ENCODE results near the gene KASH5.

The KASH5 gene

GRCh38 chr19:49355909-49356353 is 32.1 kb upstream of the KASH5 start:
- no peak for DNase-seq (ENCODE audit: low read depth, low spot score)
- H3K36me3 ChIP-seq (ENCODE audit: insufficient read depth, insufficient read length, low read length): peaks cover 76% of the 10 kb centered on the region
- no peak overlapping the region for H3K9ac ChIP-seq (ENCODE audit: insufficient read length, low read depth)
- H3K4me3 ChIP-seq (ENCODE audit: insufficient read length, low read depth): no peak overlapping the region
- TF ChIP-seq YY1 (IDR thresholded peaks at IDR 0.05; ENCODE audit: insufficient read depth, insufficient read length) (no peak), ZNF274 (IDR thresholded peaks at IDR 0.05; ENCODE audit: low read depth, low read length) (no peak), SUZ12 (IDR thresholded peaks at IDR 0.05; ENCODE audit: extremely low read depth, insufficient read depth, insufficient read length) (no peak)
- H3K4me1 ChIP-seq (ENCODE audit: insufficient read depth, insufficient read length): no peaks in the 10 kb centered on the region
- no peaks in the 10 kb centered on the region for H3K9me3 ChIP-seq (ENCODE audit: insufficient read depth, low read length)
- H3K27me3 ChIP-seq (ENCODE audit: insufficient read depth, insufficient read length): no peaks in the 10 kb centered on the region

- Histone ChIP-seq H3K9me3 (ENCODE audit: insufficient read depth, low read length) (no peaks in the 10 kb centered on the region), H3K27me3 (ENCODE audit: insufficient read depth, insufficient read length) (no peaks in the 10 kb centered on the region), H3K4me3 (ENCODE audit: insufficient read length, low read depth) (no peak overlapping the region), H3K9ac (ENCODE audit: insufficient read length, low read depth) (no peak overlapping the region), H3K36me3 (ENCODE audit: insufficient read depth, insufficient read length, low read length) (peaks cover 72% of the 10 kb centered on the region), H3K4me1 (ENCODE audit: insufficient read depth, insufficient read length) (no peaks in the 10 kb centered on the region)
- no peak for DNase-seq (ENCODE audit: low read depth, low spot score)
- TF ChIP-seq ZNF274 (IDR thresholded peaks at IDR 0.05; ENCODE audit: low read depth, low read length): no peak
Measured at GRCh38 chr19:49356382-49356781, 31.7 kb upstream of the KASH5 start.

GRCh38 chr19:49357186-49357585 is 30.9 kb upstream of the KASH5 start:
- Histone ChIP-seq H3K9ac (ENCODE audit: insufficient read length, low read depth) (peak overlapping the region; percentile 21), H3K36me3 (ENCODE audit: insufficient read depth, insufficient read length, low read length) (peaks cover 68% of the 10 kb centered on the region), H3K4me1 (ENCODE audit: insufficient read depth, insufficient read length) (no peaks in the 10 kb centered on the region), H3K4me3 (ENCODE audit: insufficient read length, low read depth) (no peak overlapping the region), H3K9me3 (ENCODE audit: insufficient read depth, low read length) (no peaks in the 10 kb centered on the region), H3K27me3 (ENCODE audit: insufficient read depth, insufficient read length) (no peaks in the 10 kb centered on the region)
- DNase-seq (ENCODE audit: low read depth, low spot score): no peak
- TF ChIP-seq YY1 (IDR thresholded peaks at IDR 0.05; ENCODE audit: insufficient read depth, insufficient read length): no peak
- no peak for TF ChIP-seq SUZ12 (IDR thresholded peaks at IDR 0.05; ENCODE audit: extremely low read depth, insufficient read depth, insufficient read length)
- TF ChIP-seq ZNF274 (IDR thresholded peaks at IDR 0.05; ENCODE audit: low read depth, low read length): no peak

GRCh38 chr19:49359851-49360820 is 27.9 kb upstream of the KASH5 start:
- Histone ChIP-seq H3K9ac (ENCODE audit: insufficient read length, low read depth) (peak overlapping the region; percentile 24), H3K36me3 (ENCODE audit: insufficient read depth, insufficient read length, low read length) (peaks cover 42% of the 10 kb centered on the region), H3K4me1 (ENCODE audit: insufficient read depth, insufficient read length) (peaks cover 4% of the 10 kb centered on the region), H3K9me3 (ENCODE audit: insufficient read depth, low read length) (no peaks in the 10 kb centered on the region), H3K27me3 (ENCODE audit: insufficient read depth, insufficient read length) (no peaks in the 10 kb centered on the region), H3K4me3 (ENCODE audit: insufficient read length, low read depth) (no peak overlapping the region)
- TF ChIP-seq YY1 (IDR thresholded peaks at IDR 0.05; ENCODE audit: insufficient read depth, insufficient read length): no peak
- TF ChIP-seq SUZ12 (IDR thresholded peaks at IDR 0.05; ENCODE audit: extremely low read depth, insufficient read depth, insufficient read length): no peak
- no peak for TF ChIP-seq ZNF274 (IDR thresholded peaks at IDR 0.05; ENCODE audit: low read depth, low read length)
- DNase-seq (ENCODE audit: low read depth, low spot score): no peak

GRCh38 chr19:49361438-49362047 is 26.5 kb upstream of the KASH5 start:
- H3K4me1 ChIP-seq (ENCODE audit: insufficient read depth, insufficient read length): peaks cover 4% of the 10 kb centered on the region
- H3K9ac ChIP-seq (ENCODE audit: insufficient read length, low read depth): peak overlapping the region; percentile 92
- DNase-seq (ENCODE audit: low read depth, low spot score): no peak
- peaks cover 29% of the 10 kb centered on the region for H3K36me3 ChIP-seq (ENCODE audit: insufficient read depth, insufficient read length, low read length)
- no peaks in the 10 kb centered on the region for H3K27me3 ChIP-seq (ENCODE audit: insufficient read depth, insufficient read length)
- peak overlapping the region; percentile 89 for H3K4me3 ChIP-seq (ENCODE audit: insufficient read length, low read depth)
- H3K9me3 ChIP-seq (ENCODE audit: insufficient read depth, low read length): no peaks in the 10 kb centered on the region
- TF ChIP-seq ZNF274 (IDR thresholded peaks at IDR 0.05; ENCODE audit: low read depth, low read length): no peak
- TF ChIP-seq YY1 (IDR thresholded peaks at IDR 0.05; ENCODE audit: insufficient read depth, insufficient read length): no peak
- no peak for TF ChIP-seq SUZ12 (IDR thresholded peaks at IDR 0.05; ENCODE audit: extremely low read depth, insufficient read depth, insufficient read length)

- no peak for TF ChIP-seq YY1 (IDR thresholded peaks at IDR 0.05; ENCODE audit: insufficient read depth, insufficient read length)
- no peak for TF ChIP-seq SUZ12 (IDR thresholded peaks at IDR 0.05; ENCODE audit: extremely low read depth, insufficient read depth, insufficient read length)
- TF ChIP-seq ZNF274 (IDR thresholded peaks at IDR 0.05; ENCODE audit: low read depth, low read length): no peak
- peak within 1 kb of the TSS; percentile 92 for H3K9ac ChIP-seq (ENCODE audit: insufficient read length, low read depth)
- peaks cover 4% of the 10 kb centered on the region for H3K4me1 ChIP-seq (ENCODE audit: insufficient read depth, insufficient read length)
- no peaks in the 10 kb centered on the region for H3K9me3 ChIP-seq (ENCODE audit: insufficient read depth, low read length)
- no peaks in the 10 kb centered on the region for H3K27me3 ChIP-seq (ENCODE audit: insufficient read depth, insufficient read length)
- H3K4me3 ChIP-seq (ENCODE audit: insufficient read length, low read depth): peak within 1 kb of the TSS; percentile 89
- no peak for DNase-seq (ENCODE audit: low read depth, low spot score)
- H3K36me3 ChIP-seq (ENCODE audit: insufficient read depth, insufficient read length, low read length): peaks cover 22% of the 10 kb centered on the region
Measured at GRCh38 chr19:49362048-49362928, 25.8 kb upstream of the KASH5 start, which contains the start of gene TEAD2. Gene TEAD2 (minus strand): TSS chr19:49362416. CDS start chr19:49360075, 2,341 bp downstream.

All from NT2/D1 (cell line).